Hepatic stellate cell (primary cell): ENCODE measurements around the gene PTPRN2.
"Not testable (repeated sequence)": the region's sequence is repeated elsewhere in the genome, so short reads cannot be mapped to it uniquely, and the experiment has no call there.

ENCODE experiments used
- DNase-seq: peaks from one replicate; pipeline ENCODE4 v3.0.0; 2011; ENCODE audit warnings: low spot score

The PTPRN2 gene

GRCh38 chr7:158550886-158551452, 36.7 kb downstream of the PTPRN2 start:
- no peak for DNase-seq

GRCh38 chr7:158550394-158550700, 37.3 kb downstream of the PTPRN2 start:
- DNase-seq = no peak

- DNase-seq = peak; percentile 41
Observed at GRCh38 chr7:158549616-158550393, 37.8 kb downstream of the PTPRN2 start.

GRCh38 chr7:158549176-158549615, 38.4 kb downstream of the PTPRN2 start:
- no peak for DNase-seq

GRCh38 chr7:158548726-158549125, 38.9 kb downstream of the PTPRN2 start:
- DNase-seq = no peak

GRCh38 chr7:158547817-158548216, 39.8 kb downstream of the PTPRN2 start:
- no peak for DNase-seq

- DNase-seq = no peak
Observed at GRCh38 chr7:158546626-158547025, 41.0 kb downstream of the PTPRN2 start.

GRCh38 chr7:158546214-158546613, 41.4 kb downstream of the PTPRN2 start:
- DNase-seq = no peak

GRCh38 chr7:158544708-158545107, 42.9 kb downstream of the PTPRN2 start:
- DNase-seq = no peak

GRCh38 chr7:158543840-158544239, 43.8 kb downstream of the PTPRN2 start:
- no peak for DNase-seq

- DNase-seq = no peak
Observed at GRCh38 chr7:158542651-158543566, 44.7 kb downstream of the PTPRN2 start.

- no peak for DNase-seq
Observed at GRCh38 chr7:158541346-158542010, 46.1 kb downstream of the PTPRN2 start.

- no peak for DNase-seq
Observed at GRCh38 chr7:158539711-158540146, 47.9 kb downstream of the PTPRN2 start.

GRCh38 chr7:158538156-158538946, 49.3 kb downstream of the PTPRN2 start:
- DNase-seq = no peak

- no peak for DNase-seq
Observed at GRCh38 chr7:158537516-158537882, 50.1 kb downstream of the PTPRN2 start.

- DNase-seq = no peak
Observed at GRCh38 chr7:158536871-158537515, 50.6 kb downstream of the PTPRN2 start.

- DNase-seq = no peak
Observed at GRCh38 chr7:158535079-158535478, 52.5 kb downstream of the PTPRN2 start.

- DNase-seq = no peak
Observed at GRCh38 chr7:158534598-158534997, 53.0 kb downstream of the PTPRN2 start.

GRCh38 chr7:158534134-158534515, 53.5 kb downstream of the PTPRN2 start:
- DNase-seq = not testable (repeated sequence)

GRCh38 chr7:158533386-158534133, 54.1 kb downstream of the PTPRN2 start:
- no peak for DNase-seq
